HG03378 (cell line): ENCODE data around the gene B3GAT3.
A peak's percentile ranks its signal among the peaks of the same experiment; 100 is the strongest.
"Not testable (repeated sequence)": the region's sequence is repeated elsewhere in the genome, so short reads cannot be mapped to it uniquely, and the experiment has no call there.

Source experiments
- ATAC-seq: cut with Tn5 transposase; IDR thresholded peaks from one replicate; pipeline ENCODE4 v1.9.1; 2021; ENCODE audit warnings: mild to moderate bottlenecking, moderate library complexity; ENCODE audit not compliant: unreplicated experiment

The B3GAT3 gene

DNA sequence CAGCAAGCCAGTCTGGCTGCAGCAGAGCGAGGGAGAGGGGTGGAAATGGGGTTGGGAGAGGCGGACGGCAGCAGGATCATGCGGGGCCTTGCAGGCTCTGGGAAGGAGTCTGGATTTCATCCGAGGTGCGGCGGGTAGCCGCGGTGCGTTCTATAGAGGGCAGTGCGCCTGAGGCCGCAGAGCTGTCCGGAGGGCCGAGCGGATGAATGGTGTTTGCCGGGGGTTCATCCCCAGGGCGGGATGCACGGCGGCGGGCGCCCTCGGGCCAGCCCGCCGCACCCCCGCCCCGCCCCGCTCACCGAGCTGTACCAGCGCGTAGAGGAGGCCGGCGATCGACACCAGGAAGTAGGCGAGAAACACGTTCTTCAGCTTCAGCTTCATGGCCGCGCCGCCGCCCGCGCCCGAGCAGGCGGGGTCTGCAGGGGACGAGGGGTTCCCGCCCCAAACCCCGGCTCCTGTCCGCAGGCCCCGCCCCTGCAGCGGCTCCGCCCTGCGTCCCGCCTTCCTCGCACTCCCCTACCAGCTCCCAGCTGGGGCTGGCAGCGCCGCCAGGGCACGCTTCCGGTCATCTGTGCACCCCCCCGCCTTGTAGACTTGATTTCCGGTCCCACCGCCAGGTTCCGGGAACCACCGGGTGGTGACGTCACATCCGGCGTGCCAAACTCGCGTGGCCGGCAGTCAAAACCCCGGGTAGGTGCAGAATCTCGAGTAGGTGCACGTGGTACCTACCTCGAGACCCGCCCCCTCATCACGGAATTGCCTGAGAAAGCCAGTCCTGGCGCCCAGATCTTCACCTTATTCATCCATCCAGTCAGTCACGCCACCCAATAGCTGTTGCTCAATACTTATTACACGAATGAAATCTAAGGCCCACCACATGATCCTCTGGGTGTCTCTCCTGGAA lies at the start of gene B3GAT3:
Gene B3GAT3 (minus strand): TSS at position 420 of the 904 bp plus-strand sequence. CDS start 39 bp downstream, at position 381.
- peak; percentile 87 for ATAC-seq

GRCh38 chr11:62671236-62671607 lies 49.4 kb upstream of the B3GAT3 start:
- peak; percentile 4 for ATAC-seq

DNA sequence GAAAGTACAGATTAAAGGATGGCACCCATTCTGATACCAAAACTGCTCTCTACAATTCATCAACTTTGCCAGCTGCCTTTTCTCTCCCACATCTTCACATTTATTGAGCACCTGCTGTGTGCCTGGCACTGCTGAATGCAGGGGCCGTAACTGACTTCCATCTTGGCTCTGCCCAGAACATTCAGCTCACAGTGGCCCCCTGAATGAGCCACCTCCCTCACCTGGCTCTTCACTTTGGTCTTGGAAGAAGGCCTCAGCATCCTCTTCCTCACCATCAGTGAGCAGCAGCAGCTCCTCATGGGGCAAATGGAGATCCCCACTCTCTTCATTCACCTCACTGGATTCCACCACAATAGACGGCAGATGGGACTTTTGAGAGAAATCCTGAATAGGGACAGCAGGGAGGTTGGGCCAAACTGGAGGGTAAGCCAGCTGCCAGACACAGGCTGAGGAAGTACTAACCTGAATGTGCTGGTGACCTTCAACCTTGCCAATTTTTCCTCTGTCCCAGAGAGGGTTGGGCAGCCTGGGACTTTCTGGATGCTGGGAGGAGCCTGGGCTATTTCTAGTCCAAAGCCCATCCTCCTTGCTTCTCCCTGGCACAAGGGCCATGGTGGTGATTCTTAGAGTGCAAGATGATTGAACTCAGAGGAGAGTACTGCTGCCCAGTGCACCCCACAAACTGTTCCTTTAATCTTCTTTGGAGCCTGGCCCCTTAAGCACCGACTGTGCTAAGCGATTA lies 47.8 kb upstream of the B3GAT3 start:
- ATAC-seq: no peak

DNA sequence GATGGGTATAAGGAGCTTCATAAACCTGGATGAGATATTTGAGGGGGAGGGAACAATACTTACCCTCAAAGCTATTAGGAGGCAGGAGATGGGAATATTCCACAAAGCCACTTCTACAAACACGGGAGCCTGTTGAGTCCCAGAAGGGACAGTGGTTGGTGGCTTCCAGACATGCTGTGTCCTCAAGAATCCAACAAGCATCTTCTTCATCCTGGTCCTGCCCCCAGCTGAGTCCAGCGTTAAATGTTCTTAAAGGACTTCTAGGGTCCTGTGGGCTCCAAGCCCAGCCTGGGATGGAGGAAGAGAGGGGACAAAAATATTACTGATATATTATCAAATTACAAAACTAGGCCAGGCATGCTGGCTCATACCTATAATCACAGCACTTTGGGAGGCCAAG lies 45.7 kb upstream of the B3GAT3 start:
- ATAC-seq: no peak

DNA sequence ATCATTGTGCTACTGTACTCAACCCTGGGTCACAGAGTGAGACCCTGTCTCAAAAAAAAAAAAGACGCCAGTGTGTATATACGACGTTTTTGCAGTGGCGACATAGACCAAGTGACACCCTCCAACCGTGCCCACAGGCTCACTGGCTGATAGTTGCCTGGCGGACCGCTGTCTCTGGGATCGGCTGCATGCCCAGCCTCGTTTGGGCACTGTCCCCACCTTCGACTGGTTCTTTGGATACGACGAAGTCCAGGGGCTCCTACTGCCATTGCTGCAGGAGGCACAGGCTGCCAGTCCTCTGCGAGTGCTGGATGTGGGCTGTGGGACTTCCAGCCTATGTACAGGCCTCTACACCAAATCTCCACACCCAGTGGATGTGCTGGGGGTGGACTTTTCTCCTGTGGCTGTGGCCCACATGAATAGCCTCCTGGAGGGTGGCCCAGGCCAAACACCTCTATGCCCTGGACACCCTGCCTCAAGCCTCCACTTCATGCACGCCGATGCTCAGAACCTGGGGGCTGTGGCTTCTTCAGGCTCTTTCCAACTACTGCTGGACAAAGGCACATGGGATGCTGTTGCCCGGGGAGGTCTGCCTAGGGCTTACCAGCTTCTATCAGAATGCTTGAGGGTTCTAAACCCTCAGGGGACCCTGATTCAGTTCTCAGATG lies 44.6 kb upstream of the B3GAT3 start:
- ATAC-seq: no peak

- ATAC-seq: peak; percentile 6
These were observed 43.9 kb upstream of the B3GAT3 start for GRCh38 chr11:62665599-62666258.

- peak; percentile 75 for ATAC-seq
These were observed 43.4 kb upstream of the B3GAT3 start, which contains the start of the genes C11orf98 and CSKMT for GRCh38 chr11:62665075-62665598. Gene C11orf98, minus strand, starts transcription at chr11:62665210. Its CDS starts 41 bp downstream, at chr11:62665169. Gene CSKMT, plus strand, starts transcription at chr11:62665312. Its CDS starts 568 bp downstream, at chr11:62665880.

DNA sequence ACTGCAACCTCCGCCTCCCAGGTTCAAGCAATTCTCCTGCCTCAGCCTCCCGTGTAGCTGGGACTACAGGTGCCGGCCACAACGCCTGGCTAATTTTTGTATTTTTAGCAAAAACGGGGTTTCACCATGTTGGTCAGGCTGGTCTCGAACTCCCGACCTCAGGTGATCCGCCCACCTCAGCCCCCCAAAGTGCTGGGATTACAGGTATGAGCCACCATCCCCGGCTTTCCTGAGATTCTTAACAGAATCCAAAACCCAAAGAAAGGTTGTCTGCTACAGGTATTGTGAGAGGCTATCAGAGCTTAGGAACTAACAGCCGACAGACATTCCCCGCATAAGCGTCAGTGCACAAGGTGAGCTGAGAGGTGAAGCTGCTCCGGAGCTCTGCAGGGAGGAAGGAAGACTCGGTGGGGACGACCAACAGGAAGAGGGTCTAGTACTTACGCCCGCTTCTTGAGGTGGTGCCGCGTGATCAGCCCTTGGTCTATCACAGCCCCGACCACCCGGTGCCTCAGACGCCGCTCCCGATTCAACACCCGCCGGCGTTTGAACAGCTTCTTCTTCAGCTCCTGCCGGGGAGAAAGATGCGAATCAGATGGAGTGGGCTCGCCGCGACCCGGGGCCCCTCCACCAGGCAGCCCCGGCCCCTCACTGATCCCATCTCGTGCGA lies 42.8 kb upstream of the B3GAT3 start:
- ATAC-seq: no peak

- no peak for ATAC-seq
These were observed 35.1 kb upstream of the B3GAT3 start for GRCh38 chr11:62656796-62657429.

- ATAC-seq: no peak
These were observed 32.5 kb upstream of the B3GAT3 start for GRCh38 chr11:62654297-62654696.

DNA sequence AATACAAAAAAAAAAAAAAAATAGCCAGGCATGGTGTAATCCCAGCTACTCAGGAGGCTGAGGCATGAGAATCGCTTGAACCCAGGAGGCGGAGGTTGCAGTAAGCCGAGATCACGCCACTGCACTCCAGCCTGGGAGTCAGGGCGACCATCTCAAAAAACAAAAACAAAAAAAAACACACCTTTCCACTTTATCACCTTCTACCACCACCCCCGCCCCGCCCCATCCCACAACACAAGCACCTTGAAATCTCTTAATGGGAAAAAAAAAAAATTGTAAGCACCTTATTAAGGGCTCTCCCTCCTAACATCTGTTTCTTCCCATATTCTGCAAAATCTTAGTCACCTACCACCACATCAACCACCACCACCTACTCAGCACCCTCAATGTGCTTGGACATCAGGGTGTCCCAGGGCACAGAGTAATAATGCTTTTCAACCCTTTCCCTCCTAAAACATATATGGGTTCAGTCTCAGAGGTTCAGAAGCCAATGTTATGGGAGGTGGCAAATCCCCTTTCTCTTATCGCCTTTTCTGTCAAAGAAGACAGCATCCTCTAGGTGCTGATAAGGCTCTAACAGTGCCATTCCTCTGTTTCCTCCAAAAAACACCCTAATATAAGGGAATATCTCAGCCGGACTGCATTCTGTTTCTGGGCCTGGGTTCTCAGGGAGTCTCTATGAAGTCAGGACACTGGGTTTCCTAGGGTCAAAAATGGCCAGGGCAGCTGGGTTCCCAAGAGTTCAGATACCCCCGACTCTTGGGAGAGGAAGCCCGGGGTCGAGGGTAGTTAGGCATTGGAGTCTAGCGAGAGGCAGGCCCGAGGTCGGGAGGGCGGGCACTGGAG lies 30.6 kb upstream of the B3GAT3 start:
- peak; percentile 16 for ATAC-seq

DNA sequence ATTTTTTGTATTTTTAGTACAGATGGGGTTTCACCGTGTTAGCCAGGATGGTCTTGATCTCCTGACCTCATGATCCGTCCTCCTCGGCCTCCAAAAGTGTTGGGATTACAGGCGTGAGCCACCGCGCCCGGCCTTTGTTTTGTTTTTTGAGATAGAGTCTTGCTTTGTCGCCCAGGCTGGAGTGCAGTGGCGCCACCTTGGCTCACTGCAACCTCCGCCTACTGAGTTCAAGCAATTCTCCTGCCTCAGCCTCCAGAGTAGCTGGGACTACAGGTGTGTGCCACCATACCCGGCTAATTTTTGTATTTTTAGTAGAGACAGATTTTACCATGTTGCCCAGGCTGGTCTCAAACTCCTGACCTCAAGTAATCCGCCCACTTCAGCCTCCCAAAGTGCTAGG lies 28.5 kb upstream of the B3GAT3 start:
- ATAC-seq: not testable (repeated sequence)

GRCh38 chr11:62649486-62649885 lies 27.7 kb upstream of the B3GAT3 start:
- ATAC-seq: no peak

- ATAC-seq: no peak
These were observed 27.2 kb upstream of the B3GAT3 start for GRCh38 chr11:62648967-62649364.

DNA sequence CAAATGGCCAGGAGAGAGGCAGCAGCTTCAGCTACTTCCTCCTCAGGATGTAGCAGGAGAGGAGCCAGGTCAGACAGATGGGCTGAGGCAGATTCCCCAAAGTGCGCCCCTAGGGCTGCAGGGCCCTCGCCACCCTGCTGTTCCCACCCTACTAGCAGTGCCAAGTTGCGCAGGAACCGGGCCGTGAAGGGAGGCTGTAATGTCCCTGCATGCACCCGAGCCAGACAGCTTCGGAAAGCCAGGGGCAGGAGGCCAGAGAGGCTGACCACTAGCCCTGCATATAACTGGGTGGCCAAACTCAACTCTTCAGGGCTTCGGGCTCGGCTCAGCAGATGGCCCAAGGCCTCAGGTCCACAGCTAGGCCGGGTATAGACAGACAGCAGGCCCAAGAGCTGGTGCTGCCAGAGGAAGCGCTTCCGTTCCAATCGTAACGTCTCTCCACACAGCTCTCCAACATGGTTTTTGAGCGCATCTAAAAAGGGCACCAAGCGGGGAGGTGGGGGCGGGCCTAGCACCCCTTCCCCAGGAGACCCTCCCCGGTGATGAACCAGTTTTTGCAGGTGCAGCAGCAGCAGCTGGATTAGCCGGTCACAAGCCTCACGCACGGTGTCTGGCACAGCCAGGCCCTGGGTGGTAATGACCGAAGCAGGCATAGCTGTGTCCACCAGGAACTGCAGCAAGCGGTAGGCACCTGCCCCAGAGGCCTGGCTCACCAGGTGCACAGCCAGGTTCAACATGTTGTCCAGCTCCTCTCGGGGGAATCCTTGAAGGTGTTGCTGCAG lies 26.6 kb upstream of the B3GAT3 start:
- no peak for ATAC-seq

DNA sequence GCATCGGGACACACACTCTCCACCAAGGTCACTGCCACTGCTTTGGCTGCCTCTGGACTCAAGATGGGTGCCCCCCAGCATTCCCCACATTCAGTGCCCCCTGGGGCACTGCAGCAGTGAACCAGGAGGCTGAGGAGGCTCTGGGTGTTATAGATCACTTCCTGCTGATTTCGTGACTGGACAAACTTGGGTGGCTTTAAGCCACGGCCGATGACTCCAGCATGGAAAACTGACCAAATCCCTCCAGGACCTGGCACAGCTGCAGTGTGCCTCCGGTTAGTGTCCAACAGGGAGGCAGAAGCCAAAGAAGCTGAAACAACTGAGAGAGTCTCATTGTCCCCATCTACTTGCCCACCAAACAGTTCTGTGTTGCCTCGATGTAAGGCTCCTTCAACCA lies 25.8 kb upstream of the B3GAT3 start:
- no peak for ATAC-seq

GRCh38 chr11:62646825-62647608 lies 25.2 kb upstream of the B3GAT3 start:
- no peak for ATAC-seq
